ENCODE data around the gene GPR17.
A peak's percentile ranks its signal among the peaks of the same experiment; 100 is the strongest.

GPR17 gene

DNA sequence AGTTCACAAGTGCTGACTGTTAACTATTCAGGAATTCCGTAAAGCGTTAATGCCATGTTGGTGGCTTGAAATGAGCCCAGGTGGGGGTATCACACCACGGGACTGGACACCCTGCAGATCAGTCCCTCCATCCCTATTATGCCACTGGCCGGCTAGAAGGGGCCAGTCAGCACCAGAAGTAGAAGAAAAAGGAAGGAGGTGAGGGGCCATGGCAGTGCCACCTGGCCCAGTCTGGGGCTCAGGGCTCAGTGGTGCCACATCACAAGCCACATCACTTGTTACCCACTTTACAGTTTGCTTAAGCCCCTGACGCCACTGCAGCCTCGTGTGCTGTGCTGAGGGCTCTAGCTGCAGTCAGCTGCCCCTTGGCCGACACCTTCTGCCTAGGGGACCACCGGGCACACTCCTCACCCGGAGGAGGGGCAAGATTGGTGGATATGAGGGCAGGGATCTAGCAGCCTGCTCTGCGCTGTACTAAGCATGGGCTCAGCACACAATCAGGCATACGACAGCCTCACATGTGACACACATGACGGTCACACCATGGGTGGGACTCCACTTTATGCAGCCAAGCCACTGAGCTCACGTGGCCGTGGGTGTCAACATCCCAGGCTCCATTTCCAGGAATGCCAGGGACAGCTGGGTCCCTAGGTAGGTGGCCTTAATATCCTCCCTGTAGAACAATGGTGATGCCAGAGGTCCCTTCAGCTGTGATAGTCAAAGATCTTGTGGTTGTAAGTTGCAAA lies 25.8 kb downstream of the GPR17 start:
- TF ChIP-seq, protein P1, sequence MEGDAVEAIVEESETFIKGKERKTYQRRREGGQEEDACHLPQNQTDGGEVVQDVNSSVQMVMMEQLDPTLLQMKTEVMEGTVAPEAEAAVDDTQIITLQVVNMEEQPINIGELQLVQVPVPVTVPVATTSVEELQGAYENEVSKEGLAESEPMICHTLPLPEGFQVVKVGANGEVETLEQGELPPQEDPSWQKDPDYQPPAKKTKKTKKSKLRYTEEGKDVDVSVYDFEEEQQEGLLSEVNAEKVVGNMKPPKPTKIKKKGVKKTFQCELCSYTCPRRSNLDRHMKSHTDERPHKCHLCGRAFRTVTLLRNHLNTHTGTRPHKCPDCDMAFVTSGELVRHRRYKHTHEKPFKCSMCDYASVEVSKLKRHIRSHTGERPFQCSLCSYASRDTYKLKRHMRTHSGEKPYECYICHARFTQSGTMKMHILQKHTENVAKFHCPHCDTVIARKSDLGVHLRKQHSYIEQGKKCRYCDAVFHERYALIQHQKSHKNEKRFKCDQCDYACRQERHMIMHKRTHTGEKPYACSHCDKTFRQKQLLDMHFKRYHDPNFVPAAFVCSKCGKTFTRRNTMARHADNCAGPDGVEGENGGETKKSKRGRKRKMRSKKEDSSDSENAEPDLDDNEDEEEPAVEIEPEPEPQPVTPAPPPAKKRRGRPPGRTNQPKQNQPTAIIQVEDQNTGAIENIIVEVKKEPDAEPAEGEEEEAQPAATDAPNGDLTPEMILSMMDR (IDR thresholded peaks at IDR 0.05; ENCODE audit: extremely low read depth, missing control alignments), result no peak
- DNase-seq (ENCODE audit: low spot score), result no peak

DNA sequence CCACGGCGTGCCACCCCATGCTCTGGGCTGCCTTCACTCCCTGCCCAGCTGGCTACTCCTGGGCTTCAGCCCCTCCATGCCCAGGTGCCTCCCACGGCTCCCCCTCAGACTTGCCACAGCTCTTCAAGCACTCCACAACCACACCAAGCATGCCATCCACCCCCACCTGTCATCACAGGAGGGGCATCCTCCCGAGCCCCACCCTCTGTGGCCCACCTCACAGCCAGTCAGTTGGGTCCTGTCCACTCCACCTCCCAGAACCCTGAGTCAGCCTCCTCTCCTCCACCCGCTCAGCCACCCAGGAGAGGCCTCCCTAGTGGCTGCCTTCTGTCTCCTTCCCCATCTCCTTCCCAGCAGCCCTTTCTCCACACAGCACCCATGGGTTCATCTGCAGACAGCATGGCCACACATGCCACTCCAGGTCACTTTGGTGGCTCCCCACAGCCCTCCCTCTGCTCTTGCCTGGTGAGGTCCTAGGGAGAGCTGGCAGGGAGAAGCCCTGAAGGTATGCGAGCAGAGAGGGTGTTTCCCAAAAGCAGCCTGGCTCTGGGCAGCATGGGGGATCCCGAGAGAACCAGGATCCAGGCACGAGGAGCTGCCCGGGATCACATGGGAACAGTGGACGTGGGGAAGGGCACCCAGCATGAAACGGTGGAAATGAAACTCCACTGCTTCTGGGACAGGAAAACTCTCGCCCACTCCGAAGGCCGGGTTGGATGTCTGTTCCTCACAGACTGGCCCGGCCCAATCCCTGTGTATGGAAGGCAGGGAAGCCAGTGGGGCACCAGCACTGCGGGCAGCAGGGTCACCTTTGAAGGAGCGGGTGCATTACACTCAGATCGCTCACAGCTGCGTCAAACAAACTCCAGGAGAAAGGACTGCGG lies 26.6 kb downstream of the GPR17 start:
- TF ChIP-seq, protein P1 (IDR thresholded peaks at IDR 0.05; ENCODE audit: extremely low read depth, missing control alignments), result no peak

DNA sequence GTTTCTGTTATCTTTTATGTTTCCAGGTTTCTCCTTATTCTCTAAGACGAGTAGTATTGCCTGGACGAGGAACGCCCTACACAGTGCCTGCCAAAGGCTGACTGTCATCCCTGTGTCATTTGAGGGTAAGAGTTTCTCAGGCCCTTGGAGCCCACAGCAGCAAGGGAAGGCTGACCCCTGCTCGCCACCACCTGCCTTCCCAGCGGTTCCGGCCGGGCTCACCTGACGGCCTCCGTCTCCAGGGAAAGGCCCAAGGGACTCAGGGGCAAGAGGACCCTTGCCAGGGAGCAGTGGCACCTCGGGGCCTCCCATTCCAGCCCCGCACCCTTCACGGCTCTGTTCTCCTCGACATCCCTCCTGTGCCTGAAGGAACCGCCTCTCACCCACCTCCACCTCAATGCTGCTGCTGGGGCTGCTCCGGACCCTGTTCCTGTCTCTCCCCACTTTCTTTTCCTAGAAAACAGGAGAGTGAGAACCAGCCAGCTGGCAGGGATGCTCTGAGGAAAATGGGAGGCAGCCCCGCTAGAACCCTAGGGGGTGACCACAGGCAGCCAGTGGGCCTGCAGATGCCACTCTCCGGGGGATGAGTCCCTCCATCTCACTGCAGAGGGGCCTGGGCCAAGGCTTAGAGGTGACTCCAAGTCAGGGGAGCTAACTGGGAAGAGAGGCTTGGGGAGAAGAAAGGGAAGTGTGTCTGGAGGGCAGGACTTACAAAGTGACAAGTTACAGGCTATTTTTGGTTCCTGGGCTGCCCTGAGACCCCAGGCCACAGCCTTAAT lies 27.5 kb downstream of the GPR17 start:
- TF ChIP-seq, protein P1 (IDR thresholded peaks at IDR 0.05; ENCODE audit: extremely low read depth, missing control alignments), result no peak
- no peak for DNase-seq (ENCODE audit: low spot score)

More for the DNA sequence above, 26.6 kb downstream of the GPR17 start:
- no peak for DNase-seq (ENCODE audit: low spot score)

DNA sequence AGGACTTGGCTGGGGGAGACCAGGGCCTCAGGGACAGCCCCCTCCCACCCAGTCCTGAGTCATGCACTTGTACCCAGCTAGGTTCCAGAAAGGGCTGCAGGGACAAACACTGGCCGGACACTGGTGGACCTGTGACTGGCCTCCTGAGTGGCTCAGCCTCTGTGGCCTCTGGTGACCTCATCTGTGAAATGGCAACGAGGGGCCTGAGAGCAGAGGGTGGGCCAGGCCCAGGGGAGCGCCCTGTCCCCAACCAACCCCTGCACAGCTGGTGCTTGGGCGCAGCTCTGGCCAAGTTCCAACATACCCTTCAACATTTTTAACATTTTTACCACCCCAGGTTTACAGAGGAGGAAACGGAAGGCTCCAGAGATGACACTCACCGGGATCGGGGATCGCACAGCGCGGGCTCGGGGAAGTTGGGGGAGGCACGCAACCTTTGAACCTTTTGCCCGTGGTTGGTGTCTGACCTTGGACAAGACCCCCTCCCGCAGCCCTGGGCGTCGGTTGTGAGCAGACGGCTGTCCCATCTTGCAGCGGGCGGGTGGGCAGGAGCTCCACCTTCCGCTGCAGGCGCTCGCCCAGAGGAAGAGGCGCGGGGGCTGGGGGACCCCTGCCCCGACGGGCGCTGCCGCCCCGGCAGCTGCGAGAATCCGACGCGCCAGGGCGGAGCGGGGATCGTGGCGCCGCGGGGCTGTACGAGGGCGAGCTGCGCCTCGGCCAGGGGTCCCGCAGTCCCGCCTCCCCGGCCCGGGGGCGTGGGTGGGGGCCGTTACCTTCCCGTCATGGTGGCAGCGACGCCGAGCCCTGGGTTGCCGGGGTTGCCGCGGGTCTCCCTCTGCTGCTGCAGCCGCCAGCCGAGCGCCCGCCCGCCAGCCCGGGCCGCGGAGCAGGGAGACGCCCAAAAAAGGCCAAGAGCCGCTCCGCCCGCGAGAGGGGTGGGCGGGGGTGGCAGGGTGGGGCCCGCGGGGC lies 28.6 kb downstream of the GPR17 start:
- DNase-seq (ENCODE audit: low spot score), result peak; percentile 79
- TF ChIP-seq, protein P1 (IDR thresholded peaks at IDR 0.05; ENCODE audit: extremely low read depth, missing control alignments), result no peak

DNA sequence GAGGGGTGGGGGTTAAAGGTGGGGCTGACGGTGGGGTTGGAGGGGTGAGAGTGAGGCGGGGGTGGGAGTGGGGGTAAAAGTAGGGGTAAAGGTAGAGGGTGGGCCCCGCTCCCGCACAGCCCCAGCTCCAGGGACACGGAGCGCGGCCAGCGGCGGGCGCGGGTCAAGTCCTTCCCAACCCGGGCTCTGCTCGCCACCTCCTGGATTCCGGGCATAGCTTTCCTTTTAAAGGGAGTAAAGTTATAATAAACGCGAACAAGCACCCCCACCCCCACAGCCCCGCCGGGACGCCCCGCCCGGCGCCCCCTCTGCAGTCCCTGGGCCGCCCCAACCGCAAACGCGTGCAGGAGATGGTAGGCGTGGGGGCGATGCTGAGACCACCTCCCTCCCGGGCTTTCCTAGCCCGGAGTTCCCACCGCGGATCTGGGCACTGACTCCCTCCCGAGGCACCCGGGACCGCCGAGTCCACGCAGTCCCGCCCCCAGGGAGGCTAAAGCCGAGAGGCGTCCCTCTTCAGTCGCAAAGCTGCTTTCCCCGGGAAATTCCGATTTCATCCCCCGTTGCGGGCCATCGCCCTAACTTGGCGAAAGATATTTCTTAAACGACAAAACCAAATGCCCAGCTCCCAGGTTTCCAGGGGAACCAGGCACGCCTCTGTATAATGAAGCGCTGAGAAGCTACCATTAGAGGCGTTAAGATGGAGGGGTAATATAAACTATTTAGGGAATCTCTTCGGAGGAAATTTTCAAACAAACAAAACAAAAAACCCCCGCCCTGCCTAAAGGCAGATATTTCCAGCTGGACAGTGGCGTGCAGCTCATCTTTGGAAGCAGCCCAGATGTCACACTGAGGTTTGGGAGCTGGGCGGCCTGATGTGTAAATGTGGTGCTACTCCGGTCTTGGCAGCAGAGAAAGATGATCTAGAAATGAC lies 29.6 kb downstream of the GPR17 start, which contains the start of gene LIMS2:
Gene LIMS2 (minus strand): TSS at position 200 of the 931 bp plus-strand sequence. CDS start 506 bp downstream, outside the sequence.
- DNase-seq (ENCODE audit: low spot score), result no peak
- TF ChIP-seq, protein P1 (IDR thresholded peaks at IDR 0.05; ENCODE audit: extremely low read depth, missing control alignments), result no peak

All from GM20000 (cell line).